Neuron (in vitro differentiated cells): Measurements from ENCODE around the gene ACTRT2.

Experiments
- H2AFZ ChIP-seq: one replicate; pipeline ENCODE4 v1.6.1; 2013; ENCODE audit warnings: low read depth, mild to moderate bottlenecking, inconsistent platforms, low read length, moderate library complexity
- H3K27me3 ChIP-seq: one replicate; pipeline ENCODE4 v1.6.1; 2013; ENCODE audit warnings: low read length; ENCODE audit not compliant: insufficient read depth
- H3K36me3 ChIP-seq: one replicate; pipeline ENCODE4 v1.6.1; 2013; ENCODE audit warnings: low read length; ENCODE audit not compliant: insufficient read depth
- H3K4me1 ChIP-seq: one replicate; pipeline ENCODE4 v1.6.1; 2013; ENCODE audit warnings: low read length; ENCODE audit not compliant: insufficient read depth
- H3K4me3 ChIP-seq: 2 replicates; pipeline ENCODE4 v1.5.1; 2013; ENCODE audit warnings: mild to moderate bottlenecking, low read length, moderate library complexity
- H3K9me3 ChIP-seq: one replicate; pipeline ENCODE4 v1.6.1; 2013; ENCODE audit warnings: low read length

Gene ACTRT2

GRCh38 chr1:3021801-3022401 lies 634 bp downstream of the ACTRT2 start:
- no peaks in the 10 kb centered on the region for H3K4me1 ChIP-seq
- no peaks in the 10 kb centered on the region for H3K36me3 ChIP-seq
- peaks cover 3% of the 10 kb centered on the region for H3K27me3 ChIP-seq
- no peak overlapping the region for H3K4me3 ChIP-seq
- peaks cover 2% of the 10 kb centered on the region for H3K9me3 ChIP-seq
- no peak overlapping the region for H2AFZ ChIP-seq

GRCh38 chr1:3022511-3022973 lies 1.3 kb downstream of the ACTRT2 start:
- Histone ChIP-seq H3K4me1 (no peaks in the 10 kb centered on the region), H3K27me3 (peaks cover 3% of the 10 kb centered on the region), H2AFZ (no peak overlapping the region), H3K36me3 (no peaks in the 10 kb centered on the region), H3K9me3 (peaks cover 2% of the 10 kb centered on the region), H3K4me3 (no peak overlapping the region)

GRCh38 chr1:3022976-3023375 lies 1.7 kb downstream of the ACTRT2 start:
- no peak overlapping the region for H2AFZ ChIP-seq
- H3K4me1 ChIP-seq, result no peaks in the 10 kb centered on the region
- H3K9me3 ChIP-seq, result no peaks in the 10 kb centered on the region
- H3K36me3 ChIP-seq, result no peaks in the 10 kb centered on the region
- peaks cover 3% of the 10 kb centered on the region for H3K27me3 ChIP-seq
- no peak overlapping the region for H3K4me3 ChIP-seq

- no peaks in the 10 kb centered on the region for H3K36me3 ChIP-seq
- peaks cover 3% of the 10 kb centered on the region for H3K27me3 ChIP-seq
- H3K4me1 ChIP-seq, result no peaks in the 10 kb centered on the region
- H2AFZ ChIP-seq, result no peak overlapping the region
- H3K9me3 ChIP-seq, result no peaks in the 10 kb centered on the region
- no peak overlapping the region for H3K4me3 ChIP-seq
Measured at GRCh38 chr1:3024019-3024418, 2.8 kb downstream of the ACTRT2 start.

- Histone ChIP-seq H3K4me3 (no peak overlapping the region), H3K9me3 (no peaks in the 10 kb centered on the region), H3K4me1 (no peaks in the 10 kb centered on the region)
Measured at GRCh38 chr1:3024588-3024987, 3.3 kb downstream of the ACTRT2 start.

GRCh38 chr1:3026124-3026523 lies 4.9 kb downstream of the ACTRT2 start:
- no peaks in the 10 kb centered on the region for H3K9me3 ChIP-seq
- no peaks in the 10 kb centered on the region for H3K36me3 ChIP-seq
- H2AFZ ChIP-seq, result no peak overlapping the region
- H3K4me3 ChIP-seq, result no peak overlapping the region
- no peaks in the 10 kb centered on the region for H3K4me1 ChIP-seq
- peaks cover 13% of the 10 kb centered on the region for H3K27me3 ChIP-seq

More at GRCh38 chr1:3024588-3024987, 3.3 kb downstream of the ACTRT2 start:
- no peak overlapping the region for H2AFZ ChIP-seq
- H3K36me3 ChIP-seq, result no peaks in the 10 kb centered on the region
- peaks cover 3% of the 10 kb centered on the region for H3K27me3 ChIP-seq

GRCh38 chr1:3026581-3027391 lies 5.5 kb downstream of the ACTRT2 start:
- peaks cover 19% of the 10 kb centered on the region for H3K27me3 ChIP-seq
- H3K9me3 ChIP-seq, result no peaks in the 10 kb centered on the region
- H2AFZ ChIP-seq, result no peak overlapping the region
- H3K36me3 ChIP-seq, result no peaks in the 10 kb centered on the region
- H3K4me1 ChIP-seq, result no peaks in the 10 kb centered on the region
- no peak overlapping the region for H3K4me3 ChIP-seq

- Histone ChIP-seq H3K4me1 (no peaks in the 10 kb centered on the region), H3K27me3 (peaks cover 19% of the 10 kb centered on the region), H2AFZ (no peak overlapping the region), H3K4me3 (no peak overlapping the region), H3K9me3 (no peaks in the 10 kb centered on the region), H3K36me3 (no peaks in the 10 kb centered on the region)
Measured at GRCh38 chr1:3027611-3028371, 6.5 kb downstream of the ACTRT2 start.

GRCh38 chr1:3028531-3029282 lies 7.4 kb downstream of the ACTRT2 start:
- H3K4me3 ChIP-seq, result no peak overlapping the region
- H3K27me3 ChIP-seq, result peaks cover 19% of the 10 kb centered on the region
- H3K9me3 ChIP-seq, result no peaks in the 10 kb centered on the region
- no peaks in the 10 kb centered on the region for H3K36me3 ChIP-seq
- no peak overlapping the region for H2AFZ ChIP-seq
- no peaks in the 10 kb centered on the region for H3K4me1 ChIP-seq

- no peak overlapping the region for H3K4me3 ChIP-seq
- no peaks in the 10 kb centered on the region for H3K9me3 ChIP-seq
- H3K4me1 ChIP-seq, result no peaks in the 10 kb centered on the region
- no peaks in the 10 kb centered on the region for H3K36me3 ChIP-seq
- H3K27me3 ChIP-seq, result peaks cover 27% of the 10 kb centered on the region
- H2AFZ ChIP-seq, result no peak overlapping the region
Measured at GRCh38 chr1:3029481-3029961, 8.3 kb downstream of the ACTRT2 start.

- H2AFZ ChIP-seq, result no peak overlapping the region
- no peak overlapping the region for H3K4me3 ChIP-seq
- no peaks in the 10 kb centered on the region for H3K4me1 ChIP-seq
- H3K36me3 ChIP-seq, result no peaks in the 10 kb centered on the region
- peaks cover 28% of the 10 kb centered on the region for H3K27me3 ChIP-seq
- no peaks in the 10 kb centered on the region for H3K9me3 ChIP-seq
Measured at GRCh38 chr1:3029991-3030662, 8.9 kb downstream of the ACTRT2 start.

GRCh38 chr1:3030663-3031381 lies 9.6 kb downstream of the ACTRT2 start:
- Histone ChIP-seq H3K36me3 (no peaks in the 10 kb centered on the region), H3K9me3 (no peaks in the 10 kb centered on the region), H3K4me1 (no peaks in the 10 kb centered on the region), H3K4me3 (no peak overlapping the region), H2AFZ (no peak overlapping the region), H3K27me3 (peaks cover 31% of the 10 kb centered on the region)
